SKM-1 (cell line): ENCODE measurements around the gene AXIN1.
"Not testable (repeated sequence)": the region's sequence is repeated elsewhere in the genome, so short reads cannot be mapped to it uniquely, and the experiment has no call there.

ENCODE experiments used
- DNase-seq: peaks from one replicate; lab custom pipeline; 2025; ENCODE audit not compliant: unreplicated experiment; lab: John Stamatoyannopoulos, UW

The AXIN1 gene

DNA sequence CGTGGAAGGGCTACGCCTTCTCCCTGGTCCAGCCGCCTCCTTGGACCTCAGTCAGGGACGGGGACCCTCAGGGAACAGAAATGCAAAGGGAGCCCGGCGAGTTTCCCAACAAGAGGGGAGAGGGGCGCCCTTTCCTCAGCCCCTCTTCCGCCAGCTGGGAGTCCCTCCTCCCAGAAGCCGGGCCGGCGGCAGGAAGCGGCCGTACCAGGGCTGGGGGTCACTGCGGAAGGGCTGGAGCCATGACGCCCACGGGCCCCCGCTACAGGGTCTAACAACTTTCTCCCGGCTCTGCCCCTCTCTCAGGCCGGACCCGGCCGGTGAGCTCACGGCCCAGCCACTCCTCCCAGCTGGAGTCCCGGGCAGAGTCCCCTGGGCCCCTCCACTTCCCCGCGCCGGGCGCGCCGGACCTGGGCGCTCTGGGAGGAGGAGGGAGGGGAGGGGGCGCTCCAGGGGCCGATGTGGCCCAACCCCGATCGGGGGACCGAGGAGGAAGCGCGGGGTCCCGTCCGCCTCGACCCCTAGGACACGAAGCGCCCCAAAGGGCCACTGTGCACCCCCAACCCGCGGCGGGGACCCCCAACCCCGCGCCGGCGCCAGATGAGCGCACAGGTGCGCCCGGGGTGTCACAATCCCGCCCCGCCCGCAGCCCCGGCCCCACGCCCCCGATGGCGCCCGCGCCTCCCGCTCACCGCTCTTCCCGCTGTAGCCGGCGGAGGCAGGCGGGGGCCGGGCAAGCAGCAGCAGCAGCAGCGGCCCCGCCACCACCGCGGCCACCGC is 28.7 kb upstream of the AXIN1 start:
- DNase-seq = no peak

GRCh38 chr16:380762-381011 is 28.2 kb upstream of the AXIN1 start:
- DNase-seq = no peak

GRCh38 chr16:379961-380761 is 27.6 kb upstream of the AXIN1 start:
- DNase-seq = no peak

DNA sequence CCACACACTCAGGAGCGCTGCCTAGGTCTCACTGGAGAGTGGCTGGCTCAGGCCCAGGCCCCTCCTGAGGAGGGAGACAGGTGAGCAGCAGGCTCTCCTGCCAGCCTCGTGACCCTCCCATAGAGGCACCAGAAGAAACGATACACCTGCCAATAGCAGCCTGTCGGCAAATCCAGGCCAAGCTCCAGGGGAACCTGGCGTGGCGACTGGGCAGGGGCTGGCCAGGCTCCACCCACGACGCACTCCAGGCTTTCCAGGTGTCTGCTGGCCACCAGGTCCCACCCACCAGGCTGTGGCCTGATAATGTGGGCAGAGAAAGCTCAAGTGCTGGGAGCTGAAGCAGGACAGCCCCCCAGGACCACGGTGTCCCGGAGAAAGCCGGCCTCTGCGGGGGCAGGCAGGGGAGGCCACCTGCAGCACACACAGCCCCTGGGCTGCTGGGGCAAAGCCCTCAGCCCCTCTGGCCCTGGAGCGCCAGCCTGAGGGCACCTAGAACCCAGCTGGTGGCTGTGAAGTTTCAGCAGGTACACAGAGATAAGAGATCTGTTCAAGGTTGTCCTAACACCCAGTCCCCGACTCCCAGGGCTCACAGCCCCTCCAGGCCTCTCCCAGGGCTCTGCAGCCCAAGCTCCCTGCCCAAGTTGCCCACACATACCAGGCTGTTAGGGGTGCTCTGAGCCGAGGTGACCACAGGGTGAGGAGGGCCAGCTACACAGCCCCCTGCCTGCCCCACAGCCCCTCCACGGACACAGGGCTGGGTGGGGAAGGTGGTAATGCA is 26.8 kb upstream of the AXIN1 start:
- no peak for DNase-seq

DNA sequence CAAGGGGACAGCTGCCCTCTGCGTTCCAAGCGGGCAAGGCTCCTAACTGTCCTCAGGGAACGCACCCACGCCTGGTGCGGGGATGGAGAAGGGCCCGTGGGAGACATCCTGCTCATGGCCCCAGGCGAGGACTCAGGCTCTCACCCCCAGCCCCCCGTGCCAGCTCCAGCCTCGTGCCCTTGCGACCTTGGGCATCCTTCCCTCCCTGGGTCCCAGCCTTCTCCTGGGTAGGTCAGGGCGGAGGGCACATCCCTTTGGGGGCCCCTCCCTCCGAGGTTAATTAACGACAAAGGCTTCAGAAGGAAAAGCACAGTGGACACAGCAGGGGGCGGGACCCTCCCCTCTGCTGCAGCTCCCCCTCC is 26.3 kb upstream of the AXIN1 start:
- no peak for DNase-seq

DNA sequence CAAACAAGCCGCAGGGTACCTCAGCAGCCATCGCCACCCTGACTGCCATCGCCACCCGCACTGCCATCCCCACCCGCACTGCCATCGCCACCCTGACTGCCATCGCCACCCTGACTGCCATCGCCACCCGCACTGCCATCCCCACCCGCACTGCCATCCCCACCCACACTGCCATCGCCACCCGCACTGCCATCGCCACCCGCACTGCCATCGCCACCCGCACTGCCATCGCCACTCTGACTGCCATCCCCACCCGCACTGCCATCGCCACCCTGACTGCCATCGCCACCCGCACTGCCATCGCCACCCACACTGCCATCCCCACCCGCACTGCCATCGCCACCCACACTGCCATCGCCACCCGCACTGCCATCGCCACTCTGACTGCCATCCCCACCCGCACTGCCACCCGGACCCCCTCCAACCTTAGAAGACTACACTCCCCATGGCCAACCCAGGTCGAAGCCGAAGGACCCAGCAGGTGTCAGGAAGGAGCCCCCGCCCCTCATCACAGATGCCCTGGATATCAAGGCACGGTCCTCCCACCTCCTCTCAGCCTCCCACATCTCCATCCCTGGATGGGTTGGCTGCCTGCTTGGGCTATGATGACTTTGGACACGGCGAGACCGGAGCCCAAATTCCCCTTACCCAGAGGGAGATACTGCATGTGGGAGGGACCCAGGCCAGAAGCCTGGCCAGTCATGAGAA is 25.7 kb upstream of the AXIN1 start:
- not testable (repeated sequence) for DNase-seq

DNA sequence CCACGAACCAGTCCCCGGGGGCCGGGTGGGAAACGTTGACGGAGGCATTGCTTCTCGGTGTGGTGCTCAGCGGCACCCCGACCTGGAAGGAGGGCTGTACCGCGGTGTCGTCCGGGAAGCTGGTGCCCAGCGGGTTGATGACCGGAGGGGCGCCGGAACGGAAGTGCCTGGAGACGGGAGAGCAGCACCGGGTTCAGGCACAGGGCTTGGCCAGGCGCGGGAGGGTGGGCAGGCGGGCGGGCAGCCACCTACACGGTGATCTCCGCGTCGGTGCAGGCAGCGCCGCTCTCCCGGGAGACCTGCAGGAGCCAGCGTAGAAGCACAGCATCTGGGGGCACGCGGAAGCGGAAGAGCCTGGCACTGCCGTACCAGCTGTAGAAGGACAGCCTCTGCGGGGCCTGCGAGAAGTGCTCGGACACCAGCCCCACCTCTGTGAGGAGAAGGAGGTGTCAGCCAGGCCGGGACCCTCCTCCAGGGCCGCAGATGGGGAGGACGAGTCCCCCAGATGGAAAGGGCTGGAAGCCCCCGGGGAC is 25.0 kb upstream of the AXIN1 start:
- no peak for DNase-seq

GRCh38 chr16:376817-377418 is 24.4 kb upstream of the AXIN1 start:
- no peak for DNase-seq

DNA sequence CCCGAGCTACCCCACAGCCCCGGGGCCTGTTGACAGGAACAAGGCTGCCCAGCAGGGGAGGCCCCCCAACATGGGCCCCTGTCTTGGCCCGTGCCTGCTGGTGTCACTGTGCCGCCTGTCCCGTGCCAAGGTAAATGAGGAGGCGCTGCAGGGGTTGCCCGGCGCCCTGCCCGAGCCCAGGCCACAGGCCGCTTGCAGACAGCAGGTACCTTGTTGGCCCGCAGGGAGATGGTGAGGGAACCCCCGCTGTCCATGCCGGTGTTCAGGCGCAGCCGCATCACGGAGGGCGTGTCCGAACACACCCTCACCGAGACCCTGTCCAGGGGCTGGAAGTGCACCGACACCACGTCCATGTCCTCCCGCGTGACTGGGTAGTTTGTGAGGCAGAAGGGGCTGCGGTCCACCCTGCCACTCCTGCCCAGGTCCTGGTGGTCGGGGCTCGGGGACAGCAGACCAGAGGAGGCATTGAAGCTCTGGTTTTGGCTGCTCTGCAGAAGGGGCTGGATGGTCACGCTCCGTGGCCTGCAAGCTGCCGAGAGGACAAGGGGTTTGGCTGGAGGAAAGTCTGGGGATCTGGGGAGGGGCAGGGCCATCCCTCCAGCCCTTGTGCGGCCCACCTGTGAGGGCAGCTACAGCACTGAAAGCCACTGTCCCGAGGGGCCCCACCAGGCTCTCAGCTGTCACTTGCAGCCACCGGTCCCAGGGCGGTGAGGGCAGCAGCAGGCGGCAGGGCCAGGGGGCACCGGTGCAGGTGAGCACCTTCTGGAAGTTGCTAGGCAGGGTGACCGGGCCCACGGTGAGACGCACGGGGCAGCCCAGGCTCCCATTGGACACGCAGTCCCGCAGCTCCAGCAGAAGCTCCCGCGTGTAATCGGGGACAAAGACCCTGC is 23.6 kb upstream of the AXIN1 start:
- DNase-seq = no peak

DNA sequence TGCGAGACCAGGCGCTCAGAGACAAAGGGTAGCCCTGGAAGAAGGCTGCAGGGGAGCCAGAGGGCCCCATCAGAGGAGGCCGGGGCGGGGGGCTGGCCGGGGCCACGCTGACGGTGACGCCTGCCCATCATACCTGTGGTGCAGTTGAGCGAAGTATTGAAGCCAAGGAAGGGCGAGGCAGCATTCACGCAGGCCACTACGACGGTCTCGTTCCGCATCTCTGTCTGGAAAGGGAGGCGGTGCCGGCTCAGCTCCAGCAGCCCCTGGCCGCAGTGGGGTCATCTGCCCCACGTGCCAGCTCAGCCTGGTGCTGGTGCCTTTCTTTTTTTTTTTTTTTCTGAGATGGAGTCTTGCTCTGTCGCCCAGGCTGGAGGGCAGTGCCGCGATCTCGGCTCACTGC is 22.7 kb upstream of the AXIN1 start:
- no peak for DNase-seq

- DNase-seq = no peak
Measured at GRCh38 chr16:374616-374926, 22.0 kb upstream of the AXIN1 start.

DNA sequence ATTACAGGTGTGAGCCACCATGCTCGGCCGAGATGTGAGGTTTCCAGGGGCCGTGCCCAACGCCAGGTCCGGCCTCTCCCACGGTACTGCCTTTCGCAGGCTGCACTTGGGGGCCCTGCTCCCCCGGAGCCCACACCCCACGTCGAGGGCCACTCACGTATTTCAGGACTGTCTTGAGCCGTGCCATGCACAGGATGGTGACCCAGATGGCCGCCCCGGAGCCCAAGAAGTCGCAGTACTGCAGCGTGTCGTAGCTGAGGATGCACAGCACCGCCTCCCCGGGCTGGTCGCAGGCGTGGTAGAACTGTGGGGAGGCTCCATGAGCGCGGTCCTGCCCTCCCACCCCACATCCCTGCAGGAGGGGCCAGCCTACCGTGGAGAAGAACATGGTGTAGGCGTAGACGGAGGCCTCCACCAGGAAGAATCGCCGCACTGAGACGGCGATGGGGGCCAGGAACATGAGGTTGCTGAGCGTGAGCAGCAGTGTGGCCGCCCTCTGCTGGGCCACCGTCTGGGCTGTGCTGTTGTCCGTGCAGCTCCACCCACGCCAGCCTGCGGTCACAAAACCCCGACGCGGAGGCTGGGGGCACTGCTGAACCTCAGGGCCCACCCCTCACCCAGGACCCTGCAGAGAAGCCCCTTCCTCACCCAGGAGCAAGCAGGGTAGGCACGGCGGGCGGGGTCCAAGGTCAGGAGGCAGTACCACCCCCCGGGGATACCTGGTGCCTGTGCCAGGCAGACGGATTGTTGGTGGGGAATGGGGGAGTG is 21.5 kb upstream of the AXIN1 start:
- no peak for DNase-seq

DNA sequence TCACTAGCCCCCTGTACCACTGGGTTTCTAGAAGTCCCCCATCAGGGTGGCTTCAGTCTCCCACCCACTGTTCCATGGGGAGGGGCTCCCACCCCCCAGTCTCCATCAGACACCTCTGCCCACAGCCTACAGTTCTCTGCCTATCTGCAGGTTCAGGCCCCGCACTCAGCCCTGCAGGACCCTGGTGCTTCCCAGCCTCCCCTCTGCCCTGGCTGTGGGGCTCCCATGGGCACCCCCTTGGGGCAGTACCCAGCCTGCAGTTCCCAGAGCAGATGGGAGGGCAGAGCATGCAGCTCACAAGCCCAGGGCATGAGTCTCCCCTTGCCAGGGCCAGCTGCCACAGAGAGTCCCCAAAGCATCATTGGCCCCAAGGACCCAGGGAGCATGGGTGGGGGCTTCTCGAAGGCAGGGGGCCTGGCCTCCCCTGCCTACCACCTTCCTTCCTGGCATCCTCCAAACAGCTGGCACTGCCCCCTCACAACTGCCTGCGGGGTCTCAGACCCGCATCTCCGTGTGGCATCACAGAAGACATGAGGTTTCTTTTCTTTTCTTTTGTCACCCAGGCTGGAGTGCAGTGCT is 20.6 kb upstream of the AXIN1 start:
- DNase-seq = no peak

- no peak for DNase-seq
Measured at GRCh38 chr16:372302-372983, 19.9 kb upstream of the AXIN1 start.

DNA sequence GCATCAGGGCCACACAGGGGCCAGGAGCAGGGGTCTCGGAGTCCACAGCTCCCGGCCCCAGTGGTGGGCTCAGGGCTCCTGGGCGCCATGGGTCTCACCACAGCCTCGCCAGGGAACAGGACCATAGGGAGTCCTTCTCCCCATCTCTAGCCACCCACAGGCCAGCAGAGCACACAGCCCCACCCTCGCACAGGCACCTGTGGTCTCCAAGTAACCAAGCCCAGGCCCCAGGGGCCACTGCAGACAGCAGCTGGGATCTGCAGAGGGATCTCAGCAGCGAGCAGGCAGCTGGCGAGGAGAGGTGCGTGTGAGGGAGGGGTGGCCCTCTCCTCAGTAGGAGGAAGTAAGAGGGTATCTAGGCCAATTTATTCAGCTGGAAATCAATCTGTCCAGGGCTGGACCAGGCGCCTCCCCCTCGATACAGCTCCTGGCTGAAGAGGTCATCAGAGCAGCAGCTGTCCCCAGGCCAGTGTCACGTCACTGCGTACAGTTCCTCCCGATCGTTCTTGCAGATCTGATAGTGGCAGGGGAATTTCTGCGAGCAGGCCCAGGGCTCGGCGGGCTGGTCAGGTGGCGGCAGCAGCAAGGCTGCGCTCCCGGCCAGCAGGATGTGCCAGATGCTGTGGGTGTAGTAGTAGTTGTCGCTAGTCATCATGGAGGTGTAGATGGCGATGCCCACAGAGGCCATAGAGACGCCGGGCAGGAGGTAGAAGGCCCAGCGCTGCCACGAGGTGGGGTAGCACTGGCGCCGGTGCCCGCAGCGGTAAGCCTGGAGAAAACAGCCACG is 19.2 kb upstream of the AXIN1 start:
- no peak for DNase-seq

GRCh38 chr16:370979-371514 is 18.5 kb upstream of the AXIN1 start:
- DNase-seq = no peak

DNA sequence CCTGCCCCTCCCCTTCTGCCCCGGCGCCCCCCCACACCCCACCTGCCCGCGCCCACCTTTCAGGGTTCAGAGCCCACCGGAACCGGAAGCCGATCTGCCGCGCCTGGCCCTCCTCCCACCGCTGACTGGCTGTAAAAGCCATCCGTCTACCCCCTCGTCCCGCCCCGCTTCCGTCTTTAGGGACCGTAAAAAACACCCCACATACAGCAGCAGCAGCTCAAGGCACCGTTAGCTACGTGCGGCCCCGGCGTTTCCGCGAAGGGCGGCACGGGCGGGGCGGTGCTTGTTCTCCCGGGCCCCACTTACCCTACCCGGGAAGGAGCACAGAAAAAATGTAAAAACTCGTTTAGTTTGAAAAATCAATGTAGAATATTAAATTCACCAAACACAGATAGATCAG is 17.9 kb upstream of the AXIN1 start, which contains the start of gene MRPL28:
MRPL28 (minus strand) TSS at position 96 of the 400 bp plus-strand sequence. CDS start 320 bp downstream, outside the sequence.
- peak; percentile 88 for DNase-seq
